OCI-LY7 (cell line): ENCODE results near the gene GNB1L.

Source experiments
- EZH2phosphoT487 ChIP-seq: fragments of 200-600 bp; sonication (generic); IDR thresholded peaks from 2 replicates; pipeline ENCODE4 v1.6.1; 2018; ENCODE audit warnings: low read depth, borderline replicate concordance, mild to moderate bottlenecking, mixed run types, antibody characterized with exemption, low read length, moderate library complexity, mixed read lengths
- TF ChIP-seq, protein P1 (sequence below): fragments of 200-600 bp; sonication (generic); conservative IDR thresholded peaks from 2 replicates; pipeline ENCODE4 v1.5.1; 2014; ENCODE audit warnings: mild to moderate bottlenecking, antibody characterized with exemption, low read length, moderate library complexity, mixed read lengths

- TF ChIP-seq, protein P1, sequence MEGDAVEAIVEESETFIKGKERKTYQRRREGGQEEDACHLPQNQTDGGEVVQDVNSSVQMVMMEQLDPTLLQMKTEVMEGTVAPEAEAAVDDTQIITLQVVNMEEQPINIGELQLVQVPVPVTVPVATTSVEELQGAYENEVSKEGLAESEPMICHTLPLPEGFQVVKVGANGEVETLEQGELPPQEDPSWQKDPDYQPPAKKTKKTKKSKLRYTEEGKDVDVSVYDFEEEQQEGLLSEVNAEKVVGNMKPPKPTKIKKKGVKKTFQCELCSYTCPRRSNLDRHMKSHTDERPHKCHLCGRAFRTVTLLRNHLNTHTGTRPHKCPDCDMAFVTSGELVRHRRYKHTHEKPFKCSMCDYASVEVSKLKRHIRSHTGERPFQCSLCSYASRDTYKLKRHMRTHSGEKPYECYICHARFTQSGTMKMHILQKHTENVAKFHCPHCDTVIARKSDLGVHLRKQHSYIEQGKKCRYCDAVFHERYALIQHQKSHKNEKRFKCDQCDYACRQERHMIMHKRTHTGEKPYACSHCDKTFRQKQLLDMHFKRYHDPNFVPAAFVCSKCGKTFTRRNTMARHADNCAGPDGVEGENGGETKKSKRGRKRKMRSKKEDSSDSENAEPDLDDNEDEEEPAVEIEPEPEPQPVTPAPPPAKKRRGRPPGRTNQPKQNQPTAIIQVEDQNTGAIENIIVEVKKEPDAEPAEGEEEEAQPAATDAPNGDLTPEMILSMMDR = no peak
- TF ChIP-seq EZH2phosphoT487 = no peak
Observed at GRCh38 chr22:19814428-19814827, 40.2 kb downstream of the GNB1L start.
